ENCODE data around the gene RRP9.
"Not testable (repeated sequence)": the region's sequence is repeated elsewhere in the genome, so short reads cannot be mapped to it uniquely, and the experiment has no call there.

RRP9 gene, protein sequence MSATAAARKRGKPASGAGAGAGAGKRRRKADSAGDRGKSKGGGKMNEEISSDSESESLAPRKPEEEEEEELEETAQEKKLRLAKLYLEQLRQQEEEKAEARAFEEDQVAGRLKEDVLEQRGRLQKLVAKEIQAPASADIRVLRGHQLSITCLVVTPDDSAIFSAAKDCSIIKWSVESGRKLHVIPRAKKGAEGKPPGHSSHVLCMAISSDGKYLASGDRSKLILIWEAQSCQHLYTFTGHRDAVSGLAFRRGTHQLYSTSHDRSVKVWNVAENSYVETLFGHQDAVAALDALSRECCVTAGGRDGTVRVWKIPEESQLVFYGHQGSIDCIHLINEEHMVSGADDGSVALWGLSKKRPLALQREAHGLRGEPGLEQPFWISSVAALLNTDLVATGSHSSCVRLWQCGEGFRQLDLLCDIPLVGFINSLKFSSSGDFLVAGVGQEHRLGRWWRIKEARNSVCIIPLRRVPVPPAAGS

GRCh38 chr3:51941798-51942602 lies at the start of gene RRP9, which contains the start of gene PARP3:
Gene RRP9 (minus strand): TSS chr3:51941904. CDS start chr3:51941867, 37 bp downstream.
Gene PARP3 (plus strand): TSS chr3:51942363. CDS start chr3:51943356, 993 bp downstream.
- peak; percentile 81 to 100 (median 100) for DNase-seq

DNA sequence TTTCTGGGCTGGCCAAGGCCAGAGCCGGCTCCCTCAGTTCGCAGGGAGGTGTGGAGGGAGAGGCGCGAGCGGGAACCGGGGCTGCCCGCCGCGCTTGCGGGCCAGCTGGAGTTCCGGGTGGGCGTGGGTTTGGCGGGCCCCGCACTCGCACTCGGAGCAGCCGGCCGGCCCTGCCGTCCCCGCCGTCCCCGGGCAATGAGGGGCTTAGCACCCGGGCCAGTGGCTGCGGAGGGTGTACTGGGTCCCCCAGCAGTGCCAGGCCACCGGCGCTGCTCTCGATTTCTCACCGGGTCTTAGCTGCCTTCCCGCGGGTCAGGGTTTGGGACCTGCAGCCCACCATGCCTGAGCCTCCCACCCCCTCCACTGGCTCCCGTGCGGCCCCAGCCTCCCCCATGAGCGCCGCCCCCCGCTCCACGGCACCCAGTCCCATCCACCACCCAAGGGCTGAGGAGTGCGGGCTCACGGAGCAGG lies 48.8 kb upstream of the RRP9 start:
- not testable (repeated sequence) for DNase-seq

DNA sequence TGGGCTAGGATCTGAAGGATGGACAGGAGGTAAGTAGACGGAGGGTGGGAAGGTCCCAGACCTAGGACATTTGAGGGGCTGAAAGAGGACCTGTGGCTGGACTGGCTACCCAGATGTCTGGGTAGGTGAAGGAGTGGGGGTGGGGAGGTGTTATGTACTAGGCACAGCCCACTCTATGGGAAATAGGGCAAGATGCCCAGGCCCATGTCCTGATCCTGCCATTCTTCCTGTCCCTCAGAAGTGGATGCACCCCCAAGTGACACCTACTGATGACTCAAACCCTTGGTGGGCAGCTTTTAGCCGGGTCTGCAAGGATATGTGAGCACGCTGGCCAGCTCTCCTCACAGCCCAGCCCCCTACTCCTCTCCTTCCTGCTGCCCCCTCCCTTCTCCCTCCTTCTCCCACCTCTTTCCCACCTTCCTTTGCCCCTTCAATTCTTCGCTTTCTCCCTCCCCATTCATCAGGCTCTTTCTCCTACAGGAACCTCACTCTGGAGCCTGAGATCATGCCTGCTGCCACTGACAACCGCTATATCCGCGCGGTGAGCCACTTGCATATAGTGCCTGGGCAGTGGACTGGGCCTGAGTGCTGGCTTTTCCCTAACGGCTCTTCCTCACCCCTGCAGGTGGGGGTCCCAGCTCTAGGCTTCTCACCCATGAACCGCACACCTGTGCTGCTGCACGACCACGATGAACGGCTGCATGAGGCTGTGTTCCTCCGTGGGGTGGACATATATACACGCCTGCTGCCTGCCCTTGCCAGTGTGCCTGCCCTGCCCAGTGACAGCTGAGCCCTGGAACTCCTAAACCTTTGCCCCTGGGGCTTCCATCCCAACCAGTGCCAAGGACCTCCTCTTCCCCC lies 46.8 kb upstream of the RRP9 start:
- no peak for DNase-seq

GRCh38 chr3:51987568-51987967 lies 45.9 kb upstream of the RRP9 start:
- no peak for DNase-seq

DNA sequence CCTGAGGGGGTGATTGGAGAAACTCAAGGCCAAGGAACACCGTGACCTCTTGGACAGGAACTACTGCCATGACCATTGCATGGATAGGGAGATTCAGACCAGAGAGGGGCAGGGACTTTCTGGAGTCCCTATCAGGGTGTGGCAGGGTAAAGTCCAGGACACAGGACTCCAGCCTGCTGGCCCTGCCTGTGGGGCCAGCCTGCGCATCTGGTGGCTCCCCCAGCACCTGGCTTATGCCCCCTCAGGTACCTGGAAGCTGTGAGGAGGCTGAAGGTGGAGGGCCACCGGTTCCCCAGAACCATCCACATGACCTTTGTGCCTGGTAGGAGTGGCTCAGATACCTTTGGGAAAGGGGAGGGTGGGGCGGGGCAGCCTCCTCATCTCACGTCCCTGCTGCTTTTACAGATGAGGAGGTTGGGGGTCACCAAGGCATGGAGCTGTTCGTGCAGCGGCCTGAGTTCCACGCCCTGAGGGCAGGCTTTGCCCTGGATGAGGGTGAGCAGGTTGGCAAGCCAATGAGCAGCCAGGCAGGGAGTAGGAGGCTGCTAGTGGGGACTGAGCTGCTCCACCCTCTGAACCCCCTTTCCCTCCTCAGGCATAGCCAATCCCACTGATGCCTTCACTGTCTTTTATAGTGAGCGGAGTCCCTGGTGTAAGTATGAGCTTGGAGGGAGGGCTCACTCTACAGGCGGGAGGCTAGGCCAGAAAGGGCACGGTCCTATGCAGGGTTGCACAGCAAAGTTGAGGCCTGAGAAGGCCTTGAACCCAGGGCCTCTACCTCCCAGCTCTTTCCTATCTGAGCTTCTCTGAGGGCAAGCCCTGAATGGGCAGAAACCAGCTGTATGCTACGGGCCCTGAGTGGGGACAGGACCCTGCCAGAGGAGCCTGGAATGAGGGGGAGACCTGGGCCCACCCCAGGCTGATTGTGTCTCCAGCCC lies 44.6 kb upstream of the RRP9 start:
- DNase-seq = no peak

DNA sequence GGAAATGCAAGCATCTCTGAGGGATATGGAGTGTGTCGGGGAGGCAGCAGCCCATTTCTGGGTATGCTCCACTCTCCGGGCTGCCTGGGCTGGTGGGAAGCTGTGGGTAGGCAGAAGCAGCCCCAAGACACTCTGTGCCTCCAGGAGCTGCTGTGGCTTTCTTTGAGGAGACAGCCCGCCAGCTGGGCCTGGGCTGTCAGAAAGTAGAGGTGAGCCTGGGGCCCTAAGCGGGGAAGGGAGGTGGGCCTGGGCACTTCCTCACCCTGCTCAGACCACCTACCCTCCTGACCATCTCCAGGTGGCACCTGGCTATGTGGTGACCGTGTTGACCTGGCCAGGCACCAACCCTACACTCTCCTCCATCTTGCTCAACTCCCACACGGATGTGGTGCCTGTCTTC lies 43.4 kb upstream of the RRP9 start:
- no peak for DNase-seq

DNA sequence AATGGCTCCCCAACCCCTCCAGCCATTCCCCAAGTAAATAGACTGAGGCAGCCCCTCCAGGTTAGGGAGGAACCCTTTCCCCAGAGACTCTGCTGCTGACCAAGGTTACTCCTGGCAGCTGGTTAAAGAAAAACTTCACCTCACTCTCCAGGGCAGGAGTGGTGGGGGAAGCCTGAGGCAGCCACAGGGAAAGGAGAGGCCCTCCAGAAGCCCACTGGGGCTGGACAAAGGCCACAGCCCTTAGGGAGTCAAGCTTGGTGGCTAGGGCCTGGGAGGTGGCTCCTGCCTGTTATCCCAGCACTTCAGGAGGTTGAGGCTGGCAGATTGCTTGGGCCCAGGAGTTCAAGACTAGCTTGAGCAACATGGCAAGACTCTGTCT lies 42.6 kb upstream of the RRP9 start:
- no peak for DNase-seq

DNA sequence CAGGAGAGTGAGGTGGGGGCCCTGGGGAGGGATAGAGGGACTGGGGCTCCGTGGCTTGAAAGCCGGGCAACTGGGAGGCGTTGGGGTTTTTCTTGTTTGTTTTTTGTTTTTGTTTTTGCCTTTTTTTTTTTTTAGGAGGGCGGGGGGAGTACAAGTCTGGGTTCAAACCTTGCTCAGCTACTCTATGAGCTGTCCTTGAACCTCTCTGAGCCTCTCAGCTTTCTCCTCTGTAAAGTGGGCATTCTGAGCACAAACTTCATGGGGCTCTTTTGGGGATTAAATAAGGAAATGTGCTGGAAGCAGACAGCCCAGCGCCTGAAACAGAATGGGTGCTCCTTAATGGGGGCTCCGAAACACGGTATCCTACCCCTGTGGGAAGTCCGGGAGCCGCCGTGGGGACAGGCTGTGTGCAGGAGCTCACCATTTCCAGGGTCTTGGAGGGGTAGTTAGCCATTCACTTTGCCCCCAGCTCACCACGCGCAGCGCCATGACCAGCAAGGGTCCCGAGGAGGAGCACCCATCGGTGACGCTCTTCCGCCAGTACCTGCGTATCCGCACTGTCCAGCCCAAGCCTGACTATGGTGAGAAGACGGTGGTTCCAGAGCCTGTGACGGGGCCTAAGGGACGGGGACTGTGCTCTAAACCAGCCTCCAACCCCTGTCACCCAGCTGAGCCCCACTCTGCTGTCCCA lies 42.0 kb upstream of the RRP9 start:
- DNase-seq = no peak

- peak in 48 of 56 donors; percentile 23 to 86 (median 64) for DNase-seq
These were observed 41.3 kb upstream of the RRP9 start, which contains the start of gene ACY1 for GRCh38 chr3:51982838-51983577. Gene ACY1 (plus strand): TSS chr3:51983535. CDS start chr3:51984065, 530 bp downstream.

GRCh38 chr3:51982352-51982837 lies 40.7 kb upstream of the RRP9 start:
- DNase-seq = peak in 2 of 56 donors; percentile 36 to 45

DNA sequence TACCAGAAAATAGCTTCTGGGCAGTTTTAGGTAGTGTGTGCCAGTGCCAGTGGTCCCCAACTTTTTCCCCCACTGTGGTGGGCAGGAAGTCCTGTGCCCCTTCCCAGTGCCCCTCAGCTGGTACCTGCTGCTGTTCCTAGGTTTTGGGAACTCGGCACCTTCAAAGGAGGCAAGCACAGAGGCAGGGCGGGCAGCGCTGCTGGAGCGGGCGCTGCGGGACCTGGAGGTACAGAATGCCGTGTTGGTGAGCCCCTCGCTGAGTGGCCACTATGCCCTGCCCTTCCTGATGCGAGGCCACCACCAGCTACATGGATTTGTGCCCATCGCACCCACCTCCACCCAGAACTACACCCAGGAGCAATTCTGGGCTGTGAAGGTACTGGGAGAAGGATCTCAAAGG lies 38.5 kb upstream of the RRP9 start:
- no peak for DNase-seq

DNA sequence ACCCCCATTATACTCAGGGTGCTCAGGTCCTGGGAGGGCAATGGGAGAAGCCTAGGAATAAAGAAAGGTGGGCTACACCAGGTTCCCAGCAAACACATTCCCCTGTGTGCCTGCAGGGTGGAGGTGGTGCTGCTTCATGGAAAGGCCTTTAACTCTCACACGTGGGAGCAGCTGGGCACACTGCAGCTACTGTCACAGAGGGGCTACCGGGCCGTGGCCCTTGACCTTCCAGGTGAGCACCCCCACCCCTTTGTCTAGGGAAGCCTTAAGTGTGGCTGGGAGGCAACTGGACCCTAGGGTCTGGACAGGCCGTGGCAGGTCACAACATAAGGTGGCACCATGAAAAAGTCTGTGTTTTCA lies 36.4 kb upstream of the RRP9 start:
- DNase-seq = no peak

DNA sequence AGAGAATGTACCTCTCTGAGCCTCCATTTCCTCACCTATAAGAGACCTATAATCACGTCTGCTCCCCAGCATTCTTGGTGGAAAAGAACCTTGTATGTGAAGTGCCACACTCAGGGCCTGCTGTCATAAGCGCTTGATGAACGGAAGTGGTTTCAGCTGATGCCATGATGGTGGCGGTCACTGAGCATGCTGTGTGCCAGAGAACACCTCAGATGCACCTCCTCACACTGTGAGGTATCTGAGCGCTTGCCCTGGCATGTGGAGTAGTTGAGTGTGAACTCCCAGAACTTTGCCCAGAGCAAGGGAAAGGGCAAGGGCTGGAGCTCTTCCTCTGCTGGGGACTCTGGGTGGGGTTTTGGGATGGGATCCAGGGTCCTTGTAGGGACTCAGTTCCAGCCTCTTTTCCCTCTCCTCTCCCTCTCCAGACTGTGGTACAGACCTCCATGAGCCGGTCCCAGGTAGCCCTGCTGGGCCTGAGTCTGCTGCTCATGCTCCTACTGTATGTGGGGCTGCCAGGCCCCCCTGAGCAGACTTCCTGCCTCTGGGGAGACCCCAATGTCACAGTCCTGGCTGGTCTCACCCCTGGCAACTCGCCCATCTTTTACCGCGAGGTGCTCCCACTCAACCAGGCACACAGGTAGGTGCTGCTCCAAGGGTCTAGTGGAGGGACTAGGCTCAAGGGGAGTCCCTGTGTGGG lies 35.9 kb upstream of the RRP9 start:
- DNase-seq = no peak

DNA sequence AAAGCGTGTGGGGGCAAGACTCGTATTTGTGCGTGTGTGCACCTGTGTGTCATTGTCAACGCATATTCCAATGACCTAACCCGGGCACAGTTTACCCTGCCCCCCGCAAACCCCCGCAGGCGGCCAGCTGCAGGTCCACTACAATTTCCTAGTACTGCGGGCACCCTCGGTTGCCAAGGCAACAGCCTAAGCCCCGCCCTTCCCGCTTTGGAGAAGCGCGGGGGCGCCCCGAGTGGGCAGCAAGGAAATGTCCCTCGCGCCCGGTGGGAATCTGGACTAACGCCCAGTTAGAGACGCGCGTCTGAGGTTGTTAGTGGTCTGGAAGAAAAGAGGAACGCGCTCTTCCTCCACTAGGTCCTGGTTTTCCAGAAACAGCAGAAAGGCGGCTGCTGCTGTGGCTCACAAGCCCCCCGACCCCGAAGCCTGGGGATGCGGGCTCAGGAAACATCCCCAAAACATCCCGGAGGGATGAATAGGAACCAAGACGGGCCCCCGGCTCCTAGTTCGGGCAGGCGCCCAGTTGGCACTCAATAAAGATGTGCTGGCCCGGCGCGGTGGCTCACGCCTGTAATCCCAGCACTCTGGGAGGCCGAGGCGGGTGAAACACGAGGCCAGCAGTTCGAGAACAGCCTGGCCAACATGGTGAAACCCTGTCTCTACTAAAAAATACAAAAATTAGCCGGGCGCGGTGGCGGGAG lies 34.3 kb upstream of the RRP9 start:
- DNase-seq = peak in 54 of 56 donors; percentile 23 to 89 (median 72)

- peak in 40 of 56 donors; percentile 38 to 79 (median 60) for DNase-seq
These were observed 33.5 kb upstream of the RRP9 start, which contains the start of gene ABHD14A for GRCh38 chr3:51974963-51975851. Gene ABHD14A (plus strand): TSS chr3:51975064. CDS start chr3:51975136, 72 bp downstream.
